PC-3 (cell line): ENCODE measurements around the gene IL11RA.
"Not testable (repeated sequence)": the region's sequence is repeated elsewhere in the genome, so short reads cannot be mapped to it uniquely, and the experiment has no call there.

Experiments
- CTCF ChIP-seq: fragments of 300-600 bp; sonication (generic); conservative IDR thresholded peaks from 2 replicates; pipeline ENCODE4 v1.5.1; 2017; ENCODE audit warnings: antibody characterized with exemption, low read depth, mild to moderate bottlenecking, low read length
- EZH2 ChIP-seq: fragments of 300-600 bp; sonication (generic); IDR thresholded peaks from one replicate; pipeline ENCODE4 v1.6.1; 2017; ENCODE audit warnings: antibody characterized with exemption, mild to moderate bottlenecking, low read length; ENCODE audit not compliant: unreplicated experiment
- EZH2phosphoT487 ChIP-seq: fragments of 300-600 bp; sonication (generic); IDR thresholded peaks from 2 replicates; pipeline ENCODE4 v1.6.1; 2018; ENCODE audit warnings: mild to moderate bottlenecking, antibody characterized with exemption, low read length, borderline replicate concordance

GRCh38 chr9:34639322-34639721 lies 12.7 kb upstream of the IL11RA start:
- not testable (repeated sequence) for TF ChIP-seq CTCF, EZH2, EZH2phosphoT487
